GM12872 (cell line): ENCODE results near the gene EIF4E2.

Source experiments
- TF ChIP-seq, protein P1 (sequence below): IDR thresholded peaks from 3 replicates; pipeline ENCODE4 v1.5.1; 2011; ENCODE audit warnings: low read depth, mild to moderate bottlenecking, low read length, moderate library complexity; ENCODE audit not compliant: insufficient read depth

EIF4E2 gene

DNA sequence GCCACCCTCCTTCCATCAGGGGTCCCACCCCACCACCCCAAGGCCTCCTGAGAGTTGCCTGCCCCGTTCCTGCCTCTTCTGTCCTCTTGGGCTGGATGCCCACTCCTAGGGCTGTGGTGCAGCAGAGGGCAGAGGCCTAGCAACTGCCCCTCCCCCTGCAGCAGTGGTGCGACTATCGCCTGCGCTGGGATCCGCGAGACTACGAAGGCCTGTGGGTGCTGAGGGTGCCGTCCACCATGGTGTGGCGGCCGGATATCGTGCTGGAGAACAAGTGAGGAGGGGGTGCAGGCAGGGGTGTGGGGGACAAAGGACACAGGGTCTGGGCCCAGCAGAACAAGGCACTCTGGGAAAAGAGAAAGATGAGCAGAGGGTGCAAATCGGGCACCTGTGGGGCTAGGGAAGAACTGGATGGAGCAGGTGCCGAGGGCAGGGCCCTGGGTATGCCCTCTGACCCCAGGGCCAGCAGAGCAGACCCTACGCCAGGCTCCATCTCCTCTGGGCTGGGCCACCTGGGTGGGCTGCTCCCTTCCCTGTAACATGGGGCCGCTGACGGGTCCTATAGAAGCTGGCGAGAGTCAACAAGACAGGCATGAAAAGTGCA is 9.9 kb upstream of the EIF4E2 start:
- TF ChIP-seq, protein P1, sequence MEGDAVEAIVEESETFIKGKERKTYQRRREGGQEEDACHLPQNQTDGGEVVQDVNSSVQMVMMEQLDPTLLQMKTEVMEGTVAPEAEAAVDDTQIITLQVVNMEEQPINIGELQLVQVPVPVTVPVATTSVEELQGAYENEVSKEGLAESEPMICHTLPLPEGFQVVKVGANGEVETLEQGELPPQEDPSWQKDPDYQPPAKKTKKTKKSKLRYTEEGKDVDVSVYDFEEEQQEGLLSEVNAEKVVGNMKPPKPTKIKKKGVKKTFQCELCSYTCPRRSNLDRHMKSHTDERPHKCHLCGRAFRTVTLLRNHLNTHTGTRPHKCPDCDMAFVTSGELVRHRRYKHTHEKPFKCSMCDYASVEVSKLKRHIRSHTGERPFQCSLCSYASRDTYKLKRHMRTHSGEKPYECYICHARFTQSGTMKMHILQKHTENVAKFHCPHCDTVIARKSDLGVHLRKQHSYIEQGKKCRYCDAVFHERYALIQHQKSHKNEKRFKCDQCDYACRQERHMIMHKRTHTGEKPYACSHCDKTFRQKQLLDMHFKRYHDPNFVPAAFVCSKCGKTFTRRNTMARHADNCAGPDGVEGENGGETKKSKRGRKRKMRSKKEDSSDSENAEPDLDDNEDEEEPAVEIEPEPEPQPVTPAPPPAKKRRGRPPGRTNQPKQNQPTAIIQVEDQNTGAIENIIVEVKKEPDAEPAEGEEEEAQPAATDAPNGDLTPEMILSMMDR, result no peak

DNA sequence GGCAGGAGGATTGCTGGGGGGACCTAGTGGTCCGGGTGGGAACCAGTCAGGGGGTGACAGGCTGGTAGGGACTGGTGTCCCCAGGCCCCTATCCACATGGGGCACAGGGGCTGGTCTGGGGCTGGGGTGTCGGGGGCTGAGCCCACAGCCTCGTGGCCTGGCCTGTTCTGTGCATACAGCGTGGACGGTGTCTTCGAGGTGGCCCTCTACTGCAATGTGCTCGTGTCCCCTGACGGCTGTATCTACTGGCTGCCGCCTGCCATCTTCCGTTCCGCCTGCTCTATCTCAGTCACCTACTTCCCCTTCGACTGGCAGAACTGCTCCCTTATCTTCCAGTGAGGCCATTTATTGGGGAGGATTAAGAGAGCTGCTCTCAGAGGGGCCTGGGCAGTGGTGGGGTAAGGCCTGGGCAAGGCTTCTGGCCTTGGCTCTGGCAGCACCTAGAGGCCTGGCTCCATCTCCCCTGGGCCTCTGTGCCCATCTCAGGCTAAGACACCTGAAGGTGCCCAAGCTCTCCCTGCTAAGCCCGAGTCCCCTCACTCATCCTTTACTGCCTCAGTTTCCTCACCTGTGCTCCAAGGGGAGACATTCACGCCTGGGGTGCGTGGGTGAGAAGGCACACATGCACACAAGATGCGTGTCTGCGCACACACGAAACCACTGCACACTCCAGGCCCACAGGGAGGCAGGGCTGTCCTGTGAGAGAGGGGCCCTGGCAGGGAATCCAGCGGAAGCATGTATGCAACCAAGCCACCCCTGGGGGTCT is 9.1 kb upstream of the EIF4E2 start:
- TF ChIP-seq, protein P1, result no peak

DNA sequence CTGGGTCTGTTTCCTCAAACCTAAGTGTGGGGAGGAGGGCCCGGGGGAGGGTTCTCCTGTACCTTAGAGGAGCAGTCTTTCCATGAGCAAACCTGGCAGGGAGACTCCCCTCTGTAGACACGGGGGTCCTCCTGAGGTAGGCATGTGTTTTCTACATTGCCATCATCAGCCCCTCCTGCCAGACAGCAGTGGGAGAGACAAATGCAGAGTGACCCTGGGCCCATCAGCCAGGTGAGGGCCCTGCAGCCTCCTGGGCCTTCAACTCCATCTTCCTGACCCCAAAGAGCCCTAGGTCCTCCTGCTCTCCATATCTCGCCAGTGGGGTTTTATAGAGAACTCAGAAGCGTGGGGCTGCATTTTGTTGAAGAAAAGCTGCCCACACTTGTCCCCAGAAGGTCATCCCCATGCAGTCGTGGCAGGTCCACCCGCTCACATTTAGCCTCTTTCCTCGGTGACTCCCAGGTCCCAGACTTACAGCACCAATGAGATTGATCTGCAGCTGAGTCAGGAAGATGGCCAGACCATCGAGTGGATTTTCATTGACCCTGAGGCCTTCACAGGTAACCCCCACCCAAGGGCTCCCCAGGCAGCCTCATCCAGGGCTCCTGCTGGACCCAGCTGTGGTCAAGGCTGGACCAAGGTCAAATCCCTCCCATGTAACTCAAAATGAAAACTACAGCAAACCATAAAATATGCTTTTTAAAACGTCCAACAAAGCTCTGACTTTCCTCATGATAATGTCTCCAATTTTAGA is 8.4 kb upstream of the EIF4E2 start:
- TF ChIP-seq, protein P1, result no peak

DNA sequence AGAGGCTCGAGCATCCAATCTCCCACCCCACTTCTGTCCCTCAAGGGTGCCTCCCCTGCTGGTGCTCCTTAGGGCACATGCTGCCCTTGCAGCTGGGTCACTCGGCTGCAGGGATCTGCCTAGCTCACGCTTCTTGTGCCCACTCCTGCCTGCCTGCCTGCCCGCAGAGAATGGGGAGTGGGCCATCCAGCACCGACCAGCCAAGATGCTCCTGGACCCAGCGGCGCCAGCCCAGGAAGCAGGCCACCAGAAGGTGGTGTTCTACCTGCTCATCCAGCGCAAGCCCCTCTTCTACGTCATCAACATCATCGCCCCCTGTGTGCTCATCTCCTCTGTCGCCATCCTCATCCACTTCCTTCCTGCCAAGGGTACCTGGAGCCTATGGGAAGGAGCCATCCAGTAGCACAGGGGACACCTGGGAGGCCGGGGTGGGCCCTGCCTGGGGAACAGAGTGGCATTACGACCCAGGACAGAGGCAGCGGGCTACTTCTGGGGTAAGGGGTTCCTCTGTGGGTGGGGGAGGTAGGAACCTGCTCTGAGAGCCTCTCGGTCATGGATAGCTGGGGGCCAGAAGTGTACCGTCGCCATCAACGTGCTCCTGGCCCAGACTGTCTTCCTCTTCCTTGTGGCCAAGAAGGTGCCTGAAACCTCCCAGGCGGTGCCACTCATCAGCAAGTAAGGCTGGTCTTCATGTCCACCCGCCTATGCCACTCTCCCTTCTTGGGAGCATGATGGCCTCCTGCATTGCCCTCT is 7.6 kb upstream of the EIF4E2 start:
- TF ChIP-seq, protein P1, result no peak

- TF ChIP-seq, protein P1, result no peak
Measured at GRCh38 chr2:232543491-232543890, 7.0 kb upstream of the EIF4E2 start.

- TF ChIP-seq, protein P1, result no peak
Measured at GRCh38 chr2:232543928-232544631, 6.4 kb upstream of the EIF4E2 start.
